Activated effector memory CD4-positive, alpha-beta T cell treated with Interleukin-2 at 50 U/mL for 16 hours (primary cell): ENCODE measurements around the gene DDX31.

Experiments
- DNase-seq: peaks from one replicate; pipeline ENCODE4 v3.0.0-alpha.2; 2020

DDX31 gene

DNA sequence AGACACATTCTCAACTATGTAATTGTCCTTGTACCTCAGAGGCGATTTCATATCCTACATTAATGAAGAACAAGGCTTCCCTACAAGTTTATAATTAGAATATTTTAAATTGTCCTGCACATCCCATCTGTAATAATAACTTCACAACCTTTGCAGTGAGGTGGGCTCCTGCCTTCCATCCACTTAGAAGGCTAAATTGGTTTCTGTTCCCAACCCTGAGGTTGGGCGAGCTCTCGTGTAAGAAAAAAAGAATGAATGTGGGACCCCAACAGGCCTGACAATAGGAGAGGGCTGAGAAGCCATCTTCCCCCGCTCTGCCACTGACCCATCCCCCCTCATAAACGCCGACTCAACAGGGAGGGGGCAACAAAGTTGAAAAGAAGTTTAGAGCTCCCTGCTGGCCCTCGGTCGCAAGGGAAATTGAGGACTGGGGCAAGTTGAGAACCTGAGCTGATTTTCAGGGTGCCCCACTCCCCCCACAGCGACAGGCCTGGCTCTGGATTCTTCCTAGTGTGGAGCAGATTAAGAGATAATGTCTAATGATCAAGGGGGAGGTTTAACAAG, 78.0 kb downstream of the DDX31 start:
- DNase-seq: no peak

DNA sequence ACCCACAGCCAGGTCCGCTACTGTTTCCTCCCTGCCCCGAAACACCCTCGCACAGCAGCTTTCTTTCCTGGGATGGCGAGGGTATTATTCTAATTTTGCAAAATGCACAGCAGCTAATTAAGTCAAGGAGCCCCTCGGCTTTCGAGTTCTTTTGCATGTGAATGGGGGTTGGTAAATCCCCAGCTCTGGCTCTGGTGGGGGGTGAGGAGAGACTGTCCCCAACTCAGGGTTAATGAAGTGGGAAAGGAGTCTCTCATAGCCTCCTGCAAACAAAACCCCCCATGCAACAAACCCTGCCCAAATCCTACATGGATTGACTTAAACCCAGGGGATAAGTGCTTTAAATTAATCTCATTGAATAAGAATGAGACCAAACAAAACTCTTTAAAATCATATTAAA, 78.5 kb downstream of the DDX31 start:
- no peak for DNase-seq

DNA sequence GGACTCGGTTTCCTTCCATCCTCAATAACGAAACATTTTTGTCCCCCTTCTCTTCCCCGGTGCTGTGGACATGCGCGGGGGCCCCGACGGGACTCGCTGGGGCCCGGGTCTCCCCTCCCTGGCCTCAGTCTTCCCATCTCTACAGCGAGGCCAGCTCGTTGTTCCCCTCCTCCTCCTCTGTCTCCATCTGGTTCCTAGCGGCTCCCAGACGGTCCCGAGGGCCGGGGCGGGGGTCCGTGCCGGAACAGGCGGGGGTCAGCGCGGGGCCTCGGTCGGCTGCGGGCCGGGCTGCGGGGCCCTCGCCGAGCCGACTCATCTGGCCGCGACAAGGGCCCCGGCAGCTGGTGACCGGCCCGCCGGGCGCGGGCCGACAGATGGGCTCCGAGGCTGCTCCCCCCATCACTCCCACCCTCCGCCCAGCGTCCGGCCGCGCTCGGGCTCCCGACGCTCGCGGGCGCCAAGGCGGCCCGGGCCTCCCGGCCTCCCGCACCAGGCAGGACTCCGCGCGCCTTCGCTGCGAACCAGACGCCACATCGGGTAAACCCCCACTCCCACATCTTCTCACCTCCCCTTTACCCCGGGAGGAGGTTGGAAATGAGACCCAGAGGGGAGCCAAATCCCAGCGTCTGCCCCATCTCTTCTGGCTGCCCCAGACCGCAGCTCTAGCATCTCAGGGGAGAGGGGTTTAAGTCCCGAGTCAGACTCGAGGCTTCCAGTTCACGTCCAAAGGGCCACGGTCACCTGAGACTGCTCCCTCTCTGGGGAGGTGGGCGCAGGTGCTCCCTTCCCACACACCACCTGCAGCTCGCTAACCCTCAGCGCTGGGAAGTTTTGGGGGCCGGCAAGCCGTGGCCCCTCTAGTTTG, 79.2 kb downstream of the DDX31 start:
- no peak for DNase-seq

- DNase-seq: no peak
These were observed 79.8 kb downstream of the DDX31 start for GRCh38 chr9:132590037-132590317.

GRCh38 chr9:132589148-132590036, 80.4 kb downstream of the DDX31 start:
- DNase-seq: no peak

GRCh38 chr9:132588501-132589147, 81.2 kb downstream of the DDX31 start:
- DNase-seq: no peak

GRCh38 chr9:132588098-132588497, 81.7 kb downstream of the DDX31 start:
- no peak for DNase-seq

- DNase-seq: no peak
These were observed 82.2 kb downstream of the DDX31 start for GRCh38 chr9:132587592-132587955.

- DNase-seq: no peak
These were observed 82.8 kb downstream of the DDX31 start for GRCh38 chr9:132586830-132587591.

GRCh38 chr9:132585954-132586829, 83.6 kb downstream of the DDX31 start:
- DNase-seq: no peak

GRCh38 chr9:132584601-132585560, 84.9 kb downstream of the DDX31 start:
- no peak for DNase-seq

DNA sequence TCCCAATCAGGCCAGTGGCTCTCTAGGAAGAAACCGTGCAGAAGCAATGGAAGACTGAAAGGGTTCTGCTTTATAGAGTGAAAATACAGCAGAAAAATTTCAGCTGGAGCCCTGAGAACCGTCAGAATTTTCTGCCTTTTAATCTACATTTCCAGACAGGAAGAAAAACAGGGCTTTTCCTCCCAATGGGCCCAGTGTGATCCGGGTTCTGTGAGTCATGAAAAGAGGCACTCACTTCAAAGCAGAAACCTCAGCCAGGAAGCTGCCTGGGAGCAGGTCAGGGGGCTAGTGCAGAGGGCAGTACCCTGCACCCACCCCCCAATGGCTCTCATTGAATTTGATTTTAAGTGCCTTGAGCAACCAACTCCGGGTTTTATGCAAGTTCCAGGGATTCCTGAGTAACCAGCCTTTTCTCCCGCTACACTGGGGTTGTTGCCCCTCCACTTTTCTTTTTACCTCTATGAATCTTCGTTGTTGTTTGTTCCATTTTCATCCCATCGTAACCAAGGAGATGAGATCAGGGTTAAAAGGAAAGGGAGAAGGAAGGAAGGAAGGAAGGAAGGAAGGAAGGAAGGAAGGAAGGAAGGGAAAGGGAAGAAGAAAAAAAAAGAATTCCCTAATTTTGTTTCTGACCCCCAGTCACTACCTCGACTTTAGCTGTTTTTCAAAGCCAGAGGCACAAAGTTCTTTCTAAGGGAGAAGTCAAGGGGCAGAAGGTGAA, 86.0 kb downstream of the DDX31 start:
- DNase-seq: no peak

GRCh38 chr9:132582786-132583583, 86.8 kb downstream of the DDX31 start:
- no peak for DNase-seq

- DNase-seq: no peak
These were observed 87.5 kb downstream of the DDX31 start, which contains the start of gene BARHL1 for GRCh38 chr9:132582276-132582785. TSS of gene BARHL1 (plus strand) at chr9:132582606. CDS start at chr9:132582798, 192 bp downstream.

DNA sequence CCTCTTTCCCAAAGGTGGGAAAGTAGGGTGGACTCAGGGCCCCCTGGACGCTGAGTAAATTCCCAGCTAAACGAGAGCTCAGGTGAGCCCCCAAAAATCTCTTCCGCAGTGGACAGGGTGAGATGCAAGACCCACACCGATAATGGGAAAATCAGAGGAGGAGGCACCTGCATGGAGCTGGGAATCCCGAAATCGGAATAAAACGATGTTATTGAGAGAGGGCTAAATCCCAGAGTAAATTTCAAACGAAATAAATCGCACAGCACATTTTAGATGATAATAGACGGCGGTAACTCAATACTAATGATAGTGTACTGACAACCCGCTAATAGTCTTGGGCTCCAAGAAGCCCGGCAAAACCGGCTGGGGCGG, 90.4 kb downstream of the DDX31 start:
- no peak for DNase-seq

- no peak for DNase-seq
These were observed 91.3 kb downstream of the DDX31 start for GRCh38 chr9:132578367-132578932.

DNA sequence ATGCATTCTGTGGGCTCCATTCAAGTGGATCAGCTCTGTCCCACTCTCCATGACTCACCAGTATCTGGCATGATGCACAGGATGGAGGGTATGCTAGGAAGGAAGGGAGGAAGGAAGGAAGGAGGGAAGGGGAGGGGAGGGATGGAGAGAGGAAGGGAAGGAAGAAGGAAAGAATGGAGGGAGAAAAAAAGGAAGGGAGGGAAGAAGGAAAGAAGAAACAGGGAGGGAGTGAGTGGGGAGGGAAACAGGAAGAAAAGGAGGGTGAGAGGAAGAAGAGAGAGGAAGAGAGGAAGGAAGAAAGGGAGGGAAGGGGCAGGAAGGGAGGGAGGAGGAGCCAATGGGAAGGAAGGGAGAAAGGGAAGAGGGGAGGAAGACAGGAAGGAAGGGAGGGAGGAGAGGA, 92.7 kb downstream of the DDX31 start:
- no peak for DNase-seq

- DNase-seq: no peak
These were observed 94.0 kb downstream of the DDX31 start for GRCh38 chr9:132575811-132576210.
